Adrenal gland (tissue), 12 donors: ENCODE measurements around the gene PLEKHA7. TPM values are rescaled to one million over a fixed set of nuclear protein-coding genes. Genes with fewer than 3 reads are reported as not detected.

Source experiments
- DNase-seq, 7 donors: peaks; one replicate each; pipeline ENCODE4 v3.0.0-alpha.2; 2019 to 2020
- H3K27ac ChIP-seq, 5 donors: fragments of 200-600 bp; sonication (generic) in 4 of 5; 1 replicate in 3 of 5; 2 replicates in 2 of 5; pipeline versions ENCODE4 v1.5.1 to v1.8.0; 2016 to 2020; ENCODE audit warnings: mild to moderate bottlenecking in 1 of 5
- H3K27me3 ChIP-seq: fragments of 200-600 bp; 2 replicates; pipeline ENCODE4 v1.8.0; 2021
- H3K36me3 ChIP-seq, 2 donors: fragments of 200-600 bp; replicated peaks in 1 of 2; 1 replicate in 1 of 2; 2 replicates in 1 of 2; pipeline versions ENCODE4 v1.5.1 to v1.8.0; 2018 to 2022
- H3K4me1 ChIP-seq, 2 donors: fragments of 200-600 bp; replicated peaks in 1 of 2; 1 replicate in 1 of 2; 2 replicates in 1 of 2; pipeline versions ENCODE4 v1.5.1 to v1.8.0; 2018 to 2021
- H3K4me3 ChIP-seq, 4 donors: fragments of 200-600 bp; sonication (generic) in 3 of 4; one replicate each; pipeline ENCODE4 v1.5.1; 2016 to 2018
- H3K9me3 ChIP-seq, 3 donors: fragments of 200-600 bp; sonication (generic) in 1 of 3; replicated peaks in 1 of 3; 1 replicate in 2 of 3; 2 replicates in 1 of 3; pipeline versions ENCODE4 v1.5.1 to v1.8.0; 2016 to 2021
- POLR2A ChIP-seq, 2 donors: fragments of 450-650 bp; IDR thresholded peaks; one replicate each; pipeline ENCODE4 v1.6.1; 2017; ENCODE audit warnings: antibody characterized with exemption in 2 of 2, mild to moderate bottlenecking in 2 of 2, moderate library complexity in 1 of 2
- WGBS, 4 donors: extraction: QIAGEN DNeasy Blood & Tissue Kit in 2 of 4; methylation state at CpG; one replicate each; pipeline versions ENCODE4 v1.1.5 to v1.1.7; 2013 to 2017; 5-methylcytosine and 5-hydroxymethylcytosine counted together
- intact Hi-C, 2 donors: fragments of 100-400 bp; cut with DNase I; formaldehyde crosslinking; loops; one replicate each; pipeline versions ENCODE4 v1.14.1 to v1.15.0; 2022 to 2023
- polyA plus RNA-seq, 3 donors: library from polyadenylated mRNA; stranded (reverse); fragments of 200-250 nt in 2 of 3; fragments of 350-450 nt in 1 of 3; fragmentation: Illumina TruSeq in 1 of 3; extraction: RNeasy Lipid Tissue Mini Kit (QIAGEN cat#74804) in 1 of 3; gene quantifications; one replicate each; pipeline ENCODE4 v1.2.3, GENCODE V29; 2013 to 2014
- total RNA-seq, 9 donors: library from RNA; depleted of rRNA in 4 of 9; stranded (reverse); fragments of >200 nt in 4 of 9; fragments of 120-200 nt in 1 of 9; fragmentation: NEBNext Ultra II Directional in 1 of 9; extraction: Animal tissue kit (Norgen Biotek cat#: 25700) in 1 of 9; gene quantifications; one replicate each; pipeline versions ENCODE4 v1.1.0 to v1.2.4, GENCODE V29; 2013 to 2023
- TF ChIP-seq, protein P1 (sequence below), 6 experiments: fragments of 450-650 bp in 4 of 6; fragments of 200-600 bp in 2 of 6; sonication (generic) in 1 of 6; IDR thresholded peaks; 1 replicate in 5 of 6; 2 replicates in 1 of 6; pipeline versions ENCODE4 v1.5.1 to v1.8.0; 2016 to 2021; ENCODE audit warnings: antibody characterized with exemption in 6 of 6, mild to moderate bottlenecking in 2 of 6, moderate library complexity in 1 of 6
- donor health status: healthy with polysubstance abuse.
- donor health status: Bipolar disorder and iron deficiency.
- donor health status: DM: yes; HTN: yes; CAD: no.
- donor health status: DM: no; HTN: no; CAD: no.
- donor health status: DM: no; HTN: no; CAD: no.
- donor health status: DM: yes; HTN: yes; CAD: no.

The PLEKHA7 gene
- total and polyA plus RNA-seq, 12 donors: 0.54 to 23.7 (median 2.7) TPM

- no peak overlapping the region for H3K27ac ChIP-seq
- no peaks in the 10 kb centered on the region for H3K27me3 ChIP-seq
- intact Hi-C loops: no loop called here
- no peaks in the 10 kb centered on the region for H3K9me3 ChIP-seq
- WGBS, 4 donors: 86 to 100% (median 96%) methylated on average over 1 of the region's 1 CpG
- no peaks in the 10 kb centered on the region for H3K4me1 ChIP-seq
- no peak for TF ChIP-seq POLR2A (IDR thresholded peaks at IDR 0.05)
- TF ChIP-seq, protein P1, sequence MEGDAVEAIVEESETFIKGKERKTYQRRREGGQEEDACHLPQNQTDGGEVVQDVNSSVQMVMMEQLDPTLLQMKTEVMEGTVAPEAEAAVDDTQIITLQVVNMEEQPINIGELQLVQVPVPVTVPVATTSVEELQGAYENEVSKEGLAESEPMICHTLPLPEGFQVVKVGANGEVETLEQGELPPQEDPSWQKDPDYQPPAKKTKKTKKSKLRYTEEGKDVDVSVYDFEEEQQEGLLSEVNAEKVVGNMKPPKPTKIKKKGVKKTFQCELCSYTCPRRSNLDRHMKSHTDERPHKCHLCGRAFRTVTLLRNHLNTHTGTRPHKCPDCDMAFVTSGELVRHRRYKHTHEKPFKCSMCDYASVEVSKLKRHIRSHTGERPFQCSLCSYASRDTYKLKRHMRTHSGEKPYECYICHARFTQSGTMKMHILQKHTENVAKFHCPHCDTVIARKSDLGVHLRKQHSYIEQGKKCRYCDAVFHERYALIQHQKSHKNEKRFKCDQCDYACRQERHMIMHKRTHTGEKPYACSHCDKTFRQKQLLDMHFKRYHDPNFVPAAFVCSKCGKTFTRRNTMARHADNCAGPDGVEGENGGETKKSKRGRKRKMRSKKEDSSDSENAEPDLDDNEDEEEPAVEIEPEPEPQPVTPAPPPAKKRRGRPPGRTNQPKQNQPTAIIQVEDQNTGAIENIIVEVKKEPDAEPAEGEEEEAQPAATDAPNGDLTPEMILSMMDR (IDR thresholded peaks at IDR 0.05): no peak
- no peak overlapping the region for H3K4me3 ChIP-seq
- H3K36me3 ChIP-seq: no peaks in the 10 kb centered on the region
- no peak for DNase-seq
Measured at GRCh38 chr11:16844268-16844771, 169.9 kb downstream of the PLEKHA7 start.

- DNase-seq: peak in 2 of 7 donors; percentile 19 to 28
- H3K9me3 ChIP-seq: no peaks in the 10 kb centered on the region
- H3K36me3 ChIP-seq: no peaks in the 10 kb centered on the region
- no peaks in the 10 kb centered on the region for H3K4me1 ChIP-seq
- H3K4me3 ChIP-seq: no peak overlapping the region
- H3K27ac ChIP-seq: no peak overlapping the region
- intact Hi-C loops: no loop called here
- no peaks in the 10 kb centered on the region for H3K27me3 ChIP-seq
- TF ChIP-seq, protein P1 (IDR thresholded peaks at IDR 0.05): no peak
- no peak for TF ChIP-seq POLR2A (IDR thresholded peaks at IDR 0.05)
Measured at GRCh38 chr11:16843294-16843693, 170.9 kb downstream of the PLEKHA7 start.

DNA sequence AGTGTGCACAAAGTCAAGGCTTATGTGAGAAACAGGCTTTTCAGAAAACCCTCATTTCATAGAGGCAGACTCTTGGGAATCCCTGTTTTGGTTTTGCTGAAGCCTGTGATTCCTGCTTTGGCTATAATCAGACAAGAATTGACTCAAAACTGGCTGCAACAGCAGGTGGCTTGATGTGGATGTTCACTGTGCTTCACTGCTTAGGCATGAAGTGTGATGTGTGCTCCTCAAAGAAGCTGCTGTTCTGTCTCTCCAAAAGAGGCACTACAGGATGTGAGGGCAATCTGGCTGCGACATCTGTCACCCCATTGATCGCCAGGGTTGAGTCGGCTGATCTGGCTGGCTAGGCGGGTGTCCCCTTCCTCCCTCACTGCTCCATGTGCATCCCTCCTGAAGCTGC, 172.2 kb downstream of the PLEKHA7 start:
- Histone ChIP-seq H3K4me1 (no peaks in the 10 kb centered on the region), H3K27me3 (no peaks in the 10 kb centered on the region), H3K27ac (no peak overlapping the region), H3K36me3 (no peaks in the 10 kb centered on the region), H3K9me3 (no peaks in the 10 kb centered on the region), H3K4me3 (no peak overlapping the region)
- no peak for DNase-seq
- intact Hi-C loops: no loop called here
- 94 to 100% (median 95%) methylated on average over 4 of the region's 4 CpGs; no CpG with 5 or more reads in 1 of the 4 donors for WGBS, 4 donors
- TF ChIP-seq, protein P1 (IDR thresholded peaks at IDR 0.05): no peak

- no peaks in the 10 kb centered on the region for H3K36me3 ChIP-seq
- no peak overlapping the region for H3K27ac ChIP-seq
- no peak overlapping the region for H3K4me3 ChIP-seq
- H3K9me3 ChIP-seq: no peaks in the 10 kb centered on the region
- H3K4me1 ChIP-seq: no peaks in the 10 kb centered on the region
- intact Hi-C loops: no loop called here
- DNase-seq: no peak
- no peak for TF ChIP-seq POLR2A (IDR thresholded peaks at IDR 0.05)
- TF ChIP-seq, protein P1 (IDR thresholded peaks at IDR 0.05): no peak
- no peaks in the 10 kb centered on the region for H3K27me3 ChIP-seq
- WGBS, 4 donors: 92 to 97% (median 96%) methylated on average over 5 to 9 of the region's 9 CpGs
Measured at GRCh38 chr11:16841481-16841880, 172.7 kb downstream of the PLEKHA7 start.
